Activated CD4-positive, alpha-beta T cell treated with anti-CD3 and anti-CD28 coated beads, Interleukin-10, Interleukin-2, amounts not matched to agents 100 ng/mL and 50 ng/mL, durations not matched to agents 16 hours and 8 hours (primary cell): ENCODE data around the gene COQ2.
A peak's percentile ranks its signal among the peaks of the same experiment; 100 is the strongest.
"Not testable (repeated sequence)": the region's sequence is repeated elsewhere in the genome, so short reads cannot be mapped to it uniquely, and the experiment has no call there.

Experiments used
- DNase-seq: peaks from one replicate; pipeline ENCODE4 v3.0.0-alpha.2; 2020

Gene COQ2

DNA sequence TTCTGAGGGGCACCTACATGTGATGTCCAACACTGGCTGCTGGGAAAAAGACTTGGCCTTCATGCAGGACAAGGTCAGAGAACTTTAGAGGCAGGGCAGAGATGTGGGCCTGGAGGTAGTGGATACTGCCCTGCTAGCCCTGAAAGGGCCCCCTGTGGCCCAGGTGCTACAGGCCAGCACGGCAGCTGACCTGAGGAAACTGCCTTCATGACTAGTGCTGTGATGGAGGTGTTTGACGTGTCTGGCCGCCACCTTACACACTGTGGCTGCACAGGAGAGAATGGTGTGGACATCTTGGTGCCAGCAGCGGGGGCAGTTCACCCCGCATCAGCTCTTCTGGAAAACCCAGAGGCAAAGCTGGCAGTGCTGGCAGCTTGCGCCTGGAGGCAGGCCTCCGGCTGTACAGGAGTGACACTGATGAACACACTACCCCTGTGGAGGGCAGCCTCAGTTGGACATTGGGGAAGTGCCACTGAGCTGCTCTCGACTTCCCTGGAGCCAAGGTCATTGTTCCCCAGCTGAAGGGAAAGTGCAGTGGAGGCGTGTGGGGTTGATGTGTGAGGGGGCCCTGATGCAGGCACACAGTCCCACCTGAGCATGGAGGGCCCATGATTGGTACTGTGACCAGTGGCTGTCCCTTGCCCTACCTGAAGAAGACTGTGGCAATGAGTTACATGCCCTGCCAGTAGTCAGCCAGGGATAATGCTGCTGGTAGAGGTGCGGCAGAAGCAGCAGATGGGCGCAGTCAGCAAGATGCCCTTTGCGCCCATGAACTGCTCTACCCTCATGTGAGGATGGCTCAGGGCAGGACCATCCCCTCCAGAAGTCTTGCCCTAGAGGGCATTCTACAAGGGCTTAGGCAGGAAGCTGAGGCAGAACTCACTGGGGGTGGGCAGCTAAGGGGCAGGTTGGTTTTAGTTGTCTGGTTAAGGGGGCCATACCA is 36.9 kb downstream of the COQ2 start:
- DNase-seq, result no peak

DNA sequence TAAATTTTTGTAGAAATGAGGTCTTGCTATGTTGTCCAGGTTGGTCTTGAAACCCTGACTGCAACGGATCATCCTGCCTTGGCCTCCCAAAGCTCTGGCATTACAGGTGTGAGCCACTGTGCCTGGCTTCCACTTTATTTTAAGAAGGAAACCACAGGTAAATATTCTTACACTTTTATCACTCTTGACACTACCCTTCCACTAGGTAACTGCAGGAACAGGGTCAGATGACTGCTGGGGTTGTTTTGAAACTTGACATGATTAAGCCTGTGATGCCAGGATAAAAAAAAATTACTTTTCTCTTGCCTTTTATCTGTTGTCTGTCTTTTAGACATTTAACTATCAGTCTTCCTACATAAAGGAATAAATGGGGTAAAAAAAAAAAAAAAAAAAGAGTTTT is 43.5 kb downstream of the COQ2 start:
- DNase-seq, result no peak

DNA sequence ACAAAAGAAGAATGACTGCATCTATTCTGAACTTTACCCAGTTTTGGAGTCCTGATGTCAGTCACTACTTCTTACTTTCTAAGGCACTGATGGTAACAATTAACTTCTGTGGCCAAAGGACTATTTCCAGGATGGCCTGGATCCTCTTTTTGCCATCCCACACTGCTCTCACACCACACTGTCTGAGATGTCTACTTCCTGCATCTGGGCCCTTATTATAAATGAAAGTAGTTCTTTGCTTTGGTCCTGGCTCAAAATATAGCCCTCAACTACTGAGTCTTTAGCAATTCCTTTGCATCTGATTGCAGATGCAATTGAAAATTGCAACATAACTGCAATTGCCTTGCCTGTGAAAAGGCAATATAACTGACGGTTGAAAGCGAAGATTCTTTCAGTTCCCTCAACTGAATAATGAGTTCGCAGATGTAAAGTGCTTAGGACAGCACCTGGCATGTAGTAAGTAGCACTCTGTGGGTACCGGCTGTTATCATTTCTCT is 44.2 kb downstream of the COQ2 start:
- DNase-seq, result no peak

DNA sequence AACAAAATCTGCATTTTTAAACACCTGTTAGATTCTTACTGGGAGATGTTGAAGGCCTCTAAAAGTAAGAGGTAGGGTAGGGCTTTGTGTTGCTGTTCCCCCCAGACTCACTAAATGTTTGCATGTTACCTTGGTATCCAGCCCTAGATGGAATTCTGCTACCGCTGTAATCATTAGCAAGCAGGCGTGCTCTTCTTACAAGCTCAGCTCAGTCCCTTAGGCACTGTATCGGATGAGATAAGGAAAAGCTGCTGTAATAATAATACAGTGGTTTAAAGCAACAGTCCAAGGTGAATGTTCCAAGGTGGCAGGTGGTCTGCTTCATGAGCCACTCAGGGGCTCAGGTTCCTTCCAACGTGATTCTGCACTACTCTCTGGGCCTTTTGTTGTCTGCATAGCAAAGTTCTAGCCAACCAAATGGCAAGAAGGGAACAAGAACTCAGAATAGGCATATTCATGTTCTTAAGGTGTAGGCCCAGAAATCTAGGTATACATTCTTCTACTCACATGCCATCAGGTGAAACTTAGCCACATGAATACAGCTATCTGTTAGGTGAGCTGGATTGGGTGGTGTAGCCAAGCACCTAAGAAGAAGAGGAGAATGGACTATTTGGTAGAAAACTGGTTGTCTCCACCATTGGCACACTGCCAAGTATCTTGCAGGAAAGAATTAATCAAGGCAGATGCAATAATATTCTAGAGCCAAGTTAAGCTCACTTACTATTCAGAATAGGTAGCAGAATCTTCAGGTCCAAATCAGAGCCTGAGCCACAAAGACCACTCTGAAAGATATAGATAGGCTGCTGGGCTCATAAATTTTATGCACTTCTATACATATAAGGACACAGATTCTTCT is 46.0 kb downstream of the COQ2 start:
- no peak for DNase-seq

DNA sequence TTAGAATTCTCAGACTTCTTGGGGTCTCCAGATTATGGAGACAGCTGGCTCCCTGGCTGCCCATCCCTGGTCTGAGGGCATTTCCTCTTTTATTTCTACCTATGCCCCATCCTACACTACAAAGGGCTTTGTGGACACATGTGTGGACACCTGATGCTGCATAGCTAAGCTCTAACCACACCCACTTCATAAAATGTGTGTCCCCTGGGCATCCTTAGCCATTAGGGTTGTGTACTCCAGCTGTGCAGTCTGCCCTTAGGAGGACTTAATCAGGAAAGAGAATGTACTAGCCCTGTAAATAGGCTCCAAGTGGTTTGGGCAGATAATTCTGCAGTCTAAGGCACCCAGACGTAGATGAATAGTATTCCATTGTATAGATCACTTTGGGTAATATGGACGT is 47.0 kb downstream of the COQ2 start:
- no peak for DNase-seq

DNA sequence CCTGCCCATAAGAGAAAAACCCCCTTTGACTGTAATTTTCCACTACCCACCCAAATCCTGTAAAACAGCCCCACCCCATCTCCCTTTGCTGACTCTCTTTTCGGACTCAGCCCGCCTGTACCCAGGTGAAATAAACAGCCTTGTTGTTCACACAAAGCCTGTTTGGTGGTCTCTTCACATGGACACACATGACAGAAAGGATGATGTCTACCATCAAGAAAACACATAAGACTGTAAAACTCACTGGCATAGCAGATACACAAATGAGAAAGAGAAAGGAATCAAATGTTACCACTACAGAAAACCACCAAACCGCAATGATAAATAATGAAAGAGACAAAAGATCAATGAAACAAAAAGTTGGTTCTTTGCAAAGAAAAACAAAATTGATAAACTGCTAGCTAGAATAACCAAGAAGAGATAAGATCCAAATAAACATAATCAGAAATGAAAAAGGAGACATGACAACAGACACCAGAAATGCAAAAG is 48.9 kb downstream of the COQ2 start:
- DNase-seq, result peak; percentile 85

DNA sequence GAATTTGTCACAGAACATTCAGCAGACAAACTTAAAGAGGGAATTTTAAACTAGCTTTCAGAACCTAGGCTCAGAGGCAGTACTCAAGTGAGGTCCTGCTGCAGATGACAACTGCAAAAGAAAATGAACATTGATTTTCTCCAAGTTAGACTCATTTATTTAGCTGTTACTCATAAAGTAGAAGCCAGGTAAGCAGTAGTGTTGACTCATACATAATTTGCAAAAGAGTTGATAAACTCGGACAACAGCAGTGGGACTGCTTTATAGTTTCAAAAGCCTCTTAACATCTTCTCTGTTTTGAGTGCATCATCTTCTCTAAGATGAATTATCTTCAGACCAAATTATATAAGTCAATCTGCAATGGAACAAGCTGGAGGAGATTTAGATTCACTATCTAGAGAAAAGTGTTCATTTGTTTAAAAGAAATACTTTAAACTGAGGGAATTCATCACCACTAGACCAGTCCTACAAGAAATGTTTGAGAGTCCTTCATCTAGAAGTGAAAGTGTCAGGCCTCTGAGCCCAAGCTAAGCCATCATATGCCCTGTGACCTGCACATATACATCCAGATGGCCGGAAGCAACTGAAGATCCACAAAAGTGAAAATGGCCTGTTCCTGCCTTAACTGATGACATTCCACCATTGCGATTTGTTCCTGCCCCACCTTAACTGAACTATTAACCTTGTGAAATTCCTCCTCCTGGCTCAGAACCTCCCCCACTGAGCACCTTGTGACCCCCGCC is 49.5 kb downstream of the COQ2 start:
- DNase-seq, result peak; percentile 59

DNA sequence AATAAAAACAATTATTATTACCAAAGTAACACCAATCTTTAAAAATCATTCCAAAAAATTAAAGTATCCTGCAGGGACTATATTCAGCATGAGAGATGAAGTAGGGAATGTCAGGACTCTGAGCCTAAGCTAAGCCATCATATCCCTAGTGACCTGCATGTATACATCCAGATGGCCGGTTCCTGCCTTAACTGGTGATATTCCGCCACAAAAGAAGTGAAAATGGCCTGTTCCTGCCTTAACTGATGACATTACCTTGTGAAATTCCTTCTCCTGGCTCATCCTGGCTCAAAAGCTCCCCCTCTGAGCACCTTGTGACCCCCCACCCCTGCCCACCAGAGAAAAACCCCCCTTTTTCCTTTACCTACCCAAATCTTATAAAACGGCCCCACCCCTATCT is 50.2 kb downstream of the COQ2 start:
- DNase-seq, result not testable (repeated sequence)

DNA sequence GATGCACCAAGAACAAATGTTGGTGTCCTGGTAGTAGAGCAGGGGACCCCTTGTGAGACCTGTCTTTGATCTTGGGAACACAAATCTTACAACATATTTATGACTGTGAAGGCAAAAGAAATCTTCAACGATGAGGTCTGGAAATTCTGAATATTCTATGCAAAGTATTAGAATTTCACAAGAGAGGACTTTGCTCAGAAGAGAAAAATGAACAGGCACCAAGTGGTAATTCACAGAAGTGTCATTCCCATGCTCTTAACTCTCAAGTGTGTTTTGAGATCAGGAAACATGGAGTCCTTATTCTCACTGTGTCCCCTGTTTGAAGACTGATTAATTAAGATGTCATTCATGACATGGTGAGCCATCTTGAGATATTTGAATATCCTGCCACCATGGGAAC is 52.5 kb downstream of the COQ2 start:
- no peak for DNase-seq

DNA sequence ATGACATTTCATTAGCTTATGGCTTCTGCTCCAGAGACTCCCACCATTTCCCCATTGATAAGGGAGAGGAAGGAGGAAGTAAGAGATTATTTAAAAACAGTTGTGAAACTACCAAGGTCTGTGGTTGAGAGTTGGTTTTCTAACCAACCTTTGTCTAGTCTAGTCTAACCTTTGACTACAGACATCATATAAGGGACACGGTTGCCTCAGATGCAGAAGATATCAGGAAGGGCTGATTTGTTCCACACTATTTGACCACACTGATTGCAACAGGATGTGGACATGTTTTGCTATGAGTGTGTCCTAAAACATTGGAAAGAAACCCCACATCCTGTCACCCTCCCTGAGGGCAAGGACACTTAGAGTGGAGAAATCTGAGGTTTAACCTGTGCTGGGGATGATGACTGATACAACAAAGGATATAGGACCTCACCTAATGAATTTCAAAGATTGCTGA is 53.0 kb downstream of the COQ2 start:
- peak; percentile 84 for DNase-seq

DNA sequence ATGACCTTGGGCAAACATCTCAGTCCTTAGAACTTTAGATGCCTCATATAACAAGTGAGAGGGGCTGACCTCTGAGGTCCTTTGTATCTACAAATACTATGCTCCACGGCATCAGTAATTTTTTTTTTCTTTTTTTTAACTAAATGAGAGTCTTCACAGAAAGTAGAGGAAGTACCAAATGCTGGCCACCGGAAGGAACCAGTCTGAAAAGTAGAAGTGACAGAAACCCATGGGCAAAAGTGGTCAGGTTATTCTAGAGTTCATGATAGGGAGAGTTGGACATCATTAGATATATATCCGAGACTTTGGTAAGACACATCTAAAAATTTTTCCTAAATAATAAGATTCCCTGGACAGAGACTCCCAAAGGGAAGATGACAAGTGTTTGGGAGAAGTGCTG is 53.7 kb downstream of the COQ2 start:
- no peak for DNase-seq

DNA sequence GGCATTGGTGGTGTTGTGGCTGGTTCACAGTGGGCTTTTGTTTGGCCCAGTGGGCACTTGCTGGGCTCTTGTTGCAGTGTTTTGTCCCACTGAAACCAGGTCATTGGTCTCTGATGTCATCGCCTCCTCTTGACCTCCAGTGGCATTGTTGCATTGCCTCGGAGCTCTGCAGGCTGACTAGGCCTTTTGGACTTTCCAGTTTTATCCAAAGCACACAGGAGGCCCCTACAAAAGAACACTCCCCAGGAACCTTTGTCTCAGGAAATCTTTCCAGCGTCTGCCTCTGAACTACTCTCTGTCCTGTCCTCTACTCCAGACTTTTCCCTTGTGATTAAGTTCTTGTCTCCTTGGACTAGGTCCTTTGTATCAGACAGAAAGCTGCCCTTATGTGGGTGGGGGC is 54.8 kb downstream of the COQ2 start:
- no peak for DNase-seq

DNA sequence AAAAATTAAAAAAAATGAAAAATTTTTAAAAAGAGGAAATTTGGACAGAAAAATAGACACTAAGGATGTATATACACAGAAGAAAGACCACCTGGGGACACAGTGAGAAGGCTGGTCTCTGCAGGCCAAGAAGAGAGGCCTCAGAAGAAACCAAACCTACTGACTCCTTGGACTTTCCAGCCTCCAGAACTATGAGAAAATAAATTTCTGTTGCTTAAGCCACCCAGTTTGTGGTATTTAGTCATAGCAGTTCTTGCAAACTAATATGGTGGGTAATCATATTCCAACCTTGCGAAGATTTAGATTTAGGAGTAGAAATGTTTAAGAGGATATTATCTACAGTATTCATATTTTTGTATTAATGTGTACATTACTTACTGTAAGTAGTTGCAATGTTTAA is 56.4 kb downstream of the COQ2 start:
- DNase-seq, result no peak

DNA sequence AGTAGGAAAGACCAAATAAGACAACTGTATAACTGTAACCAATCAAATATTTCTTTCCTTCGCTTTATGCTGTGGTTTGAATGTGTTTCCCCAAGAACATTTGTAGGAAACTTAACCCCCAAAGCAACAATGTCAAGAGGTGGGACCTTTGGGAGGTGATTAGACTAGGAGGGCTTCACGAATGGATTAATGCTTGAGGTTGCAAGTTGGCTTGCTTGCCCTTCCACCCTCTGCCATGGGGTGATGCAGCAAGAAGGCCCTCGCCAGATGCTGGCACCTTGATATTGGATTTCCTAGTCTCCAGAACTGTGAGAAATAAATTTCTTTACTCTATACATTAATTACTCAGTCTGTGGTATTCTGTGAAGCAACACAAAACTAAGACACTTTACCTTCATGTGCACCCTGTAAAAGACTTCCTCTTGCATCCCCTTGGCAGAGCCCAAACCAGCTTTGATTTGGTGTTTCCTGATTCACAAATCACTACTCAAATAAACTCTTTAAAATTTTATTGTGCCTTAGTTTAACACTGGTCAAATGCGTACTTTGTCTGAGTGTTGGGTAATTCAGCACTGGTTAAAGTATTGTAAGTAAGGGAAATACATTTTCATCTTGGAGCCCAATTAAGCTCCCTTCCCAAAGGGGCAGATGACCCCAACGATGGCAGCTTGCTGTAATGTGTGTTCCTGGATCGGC is 59.9 kb downstream of the COQ2 start:
- no peak for DNase-seq

DNA sequence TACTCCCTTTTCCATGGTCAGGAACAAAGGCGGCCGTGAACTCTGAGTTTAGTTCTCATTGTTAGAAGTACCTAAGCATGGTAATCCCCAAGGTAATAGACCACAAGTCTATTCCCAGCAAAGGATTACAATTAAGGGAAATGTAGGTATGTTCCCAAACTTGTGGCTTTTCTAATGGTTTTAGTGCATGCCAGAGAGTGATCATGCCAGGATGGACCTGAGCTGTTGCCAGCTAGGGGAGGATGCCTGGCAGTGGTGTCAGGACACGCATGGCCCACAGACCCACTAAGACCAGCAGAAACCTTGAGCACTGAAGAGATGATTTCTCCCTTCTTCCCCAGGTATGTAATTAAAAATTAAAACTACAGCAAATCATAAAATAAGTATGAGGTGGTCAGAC is 60.8 kb downstream of the COQ2 start:
- no peak for DNase-seq

DNA sequence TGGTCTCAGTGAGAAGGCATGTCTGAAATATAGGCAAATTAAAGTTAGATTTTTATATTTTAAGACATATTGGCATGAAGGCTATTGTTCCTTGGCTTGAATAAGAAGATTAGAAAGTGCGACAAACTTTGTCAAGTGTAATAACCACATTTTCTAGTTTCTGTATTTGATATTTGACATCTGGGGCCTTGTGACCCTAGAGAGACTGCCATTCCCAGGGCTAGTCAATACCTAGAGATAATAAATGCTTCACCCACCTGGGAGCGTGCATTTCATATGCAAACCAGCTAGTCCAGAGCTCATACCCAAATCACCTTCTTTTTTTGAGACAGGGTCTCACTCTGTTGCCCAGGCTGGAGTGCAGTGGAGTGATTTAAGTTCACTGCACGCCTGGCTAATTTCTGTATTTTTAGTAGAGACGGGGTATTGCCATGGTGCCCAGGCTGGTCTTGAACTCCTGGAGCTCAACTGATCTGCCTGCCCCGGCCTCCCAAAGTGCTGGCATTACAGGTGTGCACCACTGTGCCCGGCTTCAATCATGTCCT is 62.6 kb downstream of the COQ2 start:
- DNase-seq, result no peak

DNA sequence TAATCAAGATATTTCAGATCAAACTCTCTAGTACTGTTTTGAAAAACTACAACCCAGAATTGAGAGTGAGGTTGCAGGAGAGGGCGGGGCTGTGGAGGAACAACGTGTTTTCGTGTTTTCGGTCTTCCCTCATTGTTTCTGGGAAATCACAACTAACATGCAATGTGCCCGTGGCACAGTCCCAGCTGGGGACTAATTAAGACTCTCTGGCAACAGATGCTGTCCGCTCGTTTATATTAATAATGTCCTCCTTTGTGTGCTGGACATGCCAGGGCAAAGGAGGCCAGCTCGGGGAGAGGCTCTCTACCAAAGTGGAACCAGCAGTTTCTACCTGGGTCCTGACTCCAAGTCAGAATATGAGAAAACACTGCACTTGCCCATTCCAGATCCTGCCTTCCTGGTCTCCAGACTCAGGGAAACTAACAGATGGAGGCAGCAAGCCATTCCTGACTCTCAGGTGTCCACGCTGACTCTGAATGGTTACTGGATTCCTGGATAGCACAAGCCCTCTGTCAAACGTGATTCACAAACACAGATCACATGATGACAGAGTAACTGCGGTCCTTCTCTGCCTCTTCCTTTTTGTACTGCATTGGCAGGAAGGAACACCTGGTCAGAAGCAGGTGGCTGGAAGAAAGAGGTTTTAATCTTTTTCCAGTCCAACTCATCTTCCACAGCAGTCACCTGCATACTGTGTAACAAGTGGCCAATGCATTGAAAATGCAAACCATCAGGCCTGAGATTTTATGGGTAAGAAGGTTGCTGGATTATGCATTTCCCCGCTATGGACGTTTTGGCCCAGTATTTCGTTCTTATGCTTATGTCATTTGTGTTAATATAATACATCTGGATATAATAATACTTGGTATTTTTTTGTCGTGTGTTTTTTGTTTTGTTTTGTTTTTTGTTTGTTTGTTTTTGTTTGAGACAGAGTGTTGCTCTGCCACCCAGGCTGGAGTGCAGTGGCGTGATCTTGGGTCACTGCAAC is 65.0 kb downstream of the COQ2 start:
- DNase-seq, result peak; percentile 82

DNA sequence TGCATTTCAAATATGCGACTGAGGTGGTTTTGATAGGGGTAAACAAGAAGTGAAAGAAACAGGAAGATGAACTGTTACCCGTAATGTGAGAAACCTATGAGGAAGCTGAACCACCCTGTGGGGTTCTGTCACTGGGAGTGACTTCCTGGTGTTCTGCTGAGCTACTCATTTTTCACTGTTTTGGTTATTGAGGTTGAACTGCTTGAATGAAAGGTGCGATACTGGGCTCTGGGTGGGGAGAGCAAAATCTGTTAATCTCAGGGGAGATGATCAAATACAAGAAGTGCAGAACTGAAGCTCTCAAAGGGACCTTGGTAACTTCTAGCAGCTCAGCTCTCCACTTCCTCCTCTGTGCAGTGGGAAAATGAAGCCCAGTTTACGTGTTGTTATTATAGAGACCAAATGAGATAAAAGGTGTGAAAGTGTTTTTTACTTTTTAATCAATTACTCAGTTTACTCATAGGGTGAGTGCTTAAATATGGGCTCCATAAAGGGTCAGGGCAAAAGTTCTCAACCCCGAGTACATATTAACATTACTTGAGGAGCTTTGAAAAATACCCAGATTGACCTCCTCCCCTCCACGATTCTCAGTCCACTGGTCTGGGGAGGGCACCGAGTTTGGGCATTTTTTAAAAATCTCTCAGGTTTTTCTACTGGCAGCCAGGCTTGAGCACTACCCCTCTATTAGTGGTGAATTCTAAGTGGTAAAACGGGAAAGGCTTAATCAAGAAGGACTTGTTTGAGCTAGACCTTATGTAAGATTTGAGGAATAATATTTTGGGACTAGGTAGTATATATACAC is 66.7 kb downstream of the COQ2 start:
- peak; percentile 93 for DNase-seq

DNA sequence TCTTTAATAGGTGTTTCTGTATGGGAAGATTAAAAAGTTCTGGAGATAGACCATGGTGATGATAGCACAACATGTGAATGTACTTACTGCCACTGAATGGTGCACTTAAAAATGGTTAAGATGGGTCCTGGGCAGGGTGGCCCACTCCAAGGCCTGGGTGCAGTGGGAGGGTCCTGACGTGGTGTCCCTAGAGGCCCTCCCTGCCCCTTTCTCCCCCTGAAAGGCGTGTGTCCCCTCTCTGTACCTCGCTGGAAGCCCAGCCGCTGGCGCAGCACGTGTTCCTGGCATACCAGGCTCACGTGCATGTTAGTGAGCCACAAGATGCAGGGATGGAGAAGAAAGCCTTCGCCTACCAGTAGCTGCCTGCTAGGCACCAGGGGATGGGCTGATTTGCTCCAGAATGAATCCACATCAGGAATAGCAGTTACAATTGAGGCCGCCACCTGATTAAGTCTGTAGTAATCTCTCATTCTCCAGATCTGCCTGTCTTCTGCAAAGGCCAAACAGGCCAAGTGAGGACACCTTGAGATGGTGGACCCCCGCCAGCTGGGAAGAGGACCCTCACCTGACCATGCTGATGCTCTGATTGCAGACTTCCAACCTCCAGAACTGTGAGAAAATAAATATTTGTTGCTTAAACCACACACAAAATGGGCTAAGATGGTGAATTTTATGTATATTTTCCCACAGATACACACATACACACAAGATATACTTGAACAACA is 67.5 kb downstream of the COQ2 start:
- DNase-seq, result no peak
